ENCODE data around the gene ACTMAP.
"Not testable (repeated sequence)": the region's sequence is repeated elsewhere in the genome, so short reads cannot be mapped to it uniquely, and the experiment has no call there.

Gene ACTMAP

DNA sequence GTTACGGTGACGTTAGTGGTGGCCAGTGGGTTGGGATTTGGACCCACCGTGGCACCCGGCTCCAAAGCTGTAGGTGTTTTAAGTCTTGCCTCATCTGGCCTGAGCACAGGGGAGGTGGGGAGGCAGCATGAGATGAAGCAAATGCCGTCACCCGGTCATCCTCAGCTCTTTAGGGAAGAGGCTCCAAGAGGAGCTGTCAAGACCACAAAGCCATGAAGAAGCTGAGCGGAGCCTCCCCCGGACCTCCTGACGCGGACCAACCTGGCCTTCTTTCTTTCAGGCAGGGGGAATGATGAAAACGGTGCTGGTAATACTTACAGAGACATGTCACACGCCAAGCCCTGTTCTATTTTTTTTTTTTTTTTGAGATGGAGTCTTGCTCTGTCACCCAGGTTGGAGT is 7.4 kb downstream of the ACTMAP start:
- no peak for DNase-seq

- no peak for DNase-seq
Observed at GRCh38 chr19:40742477-40742876, 7.8 kb downstream of the ACTMAP start.

DNA sequence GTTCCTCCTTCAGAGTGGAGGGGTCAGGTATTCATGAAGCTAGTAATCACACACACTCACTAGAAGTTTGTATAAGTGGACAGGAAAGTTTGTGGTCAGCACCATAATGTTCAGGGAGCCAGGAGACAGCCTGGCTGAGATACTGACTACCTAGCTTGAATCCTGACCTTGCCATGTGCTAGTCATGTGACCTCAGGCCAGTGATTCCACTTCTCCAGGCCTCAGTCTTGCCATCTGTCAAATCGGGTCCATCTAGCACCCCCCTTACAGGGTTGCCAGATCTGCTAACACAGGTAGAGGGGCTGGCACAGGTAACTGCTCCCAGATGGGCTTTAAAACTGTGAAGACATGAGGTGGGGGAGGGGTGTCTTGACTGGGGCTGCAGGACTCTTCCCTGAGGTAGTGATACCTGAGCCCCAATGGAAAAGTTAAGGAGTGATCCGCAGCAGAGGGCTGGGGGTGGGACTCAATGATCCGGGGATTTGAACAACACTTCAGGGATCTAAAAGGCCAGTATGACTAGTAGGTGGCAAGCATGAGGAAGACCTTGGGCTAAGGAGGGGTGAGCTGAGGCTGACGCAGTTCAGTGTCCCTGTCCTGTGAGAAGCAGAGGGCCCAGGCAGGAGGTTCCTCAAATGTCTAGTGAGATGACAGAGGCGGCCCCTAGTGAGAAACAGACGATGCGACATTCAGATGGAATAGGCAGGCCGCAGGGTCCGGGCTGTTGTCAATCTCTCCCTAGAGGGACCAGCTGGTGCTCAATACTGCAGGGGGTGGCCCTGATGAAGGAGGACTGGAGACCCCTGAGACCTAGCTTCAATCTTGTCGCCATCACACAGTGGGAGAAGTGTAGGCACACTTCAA is 8.5 kb downstream of the ACTMAP start:
- DNase-seq: no peak

GRCh38 chr19:40740747-40741146 is 9.5 kb downstream of the ACTMAP start:
- DNase-seq: no peak

DNA sequence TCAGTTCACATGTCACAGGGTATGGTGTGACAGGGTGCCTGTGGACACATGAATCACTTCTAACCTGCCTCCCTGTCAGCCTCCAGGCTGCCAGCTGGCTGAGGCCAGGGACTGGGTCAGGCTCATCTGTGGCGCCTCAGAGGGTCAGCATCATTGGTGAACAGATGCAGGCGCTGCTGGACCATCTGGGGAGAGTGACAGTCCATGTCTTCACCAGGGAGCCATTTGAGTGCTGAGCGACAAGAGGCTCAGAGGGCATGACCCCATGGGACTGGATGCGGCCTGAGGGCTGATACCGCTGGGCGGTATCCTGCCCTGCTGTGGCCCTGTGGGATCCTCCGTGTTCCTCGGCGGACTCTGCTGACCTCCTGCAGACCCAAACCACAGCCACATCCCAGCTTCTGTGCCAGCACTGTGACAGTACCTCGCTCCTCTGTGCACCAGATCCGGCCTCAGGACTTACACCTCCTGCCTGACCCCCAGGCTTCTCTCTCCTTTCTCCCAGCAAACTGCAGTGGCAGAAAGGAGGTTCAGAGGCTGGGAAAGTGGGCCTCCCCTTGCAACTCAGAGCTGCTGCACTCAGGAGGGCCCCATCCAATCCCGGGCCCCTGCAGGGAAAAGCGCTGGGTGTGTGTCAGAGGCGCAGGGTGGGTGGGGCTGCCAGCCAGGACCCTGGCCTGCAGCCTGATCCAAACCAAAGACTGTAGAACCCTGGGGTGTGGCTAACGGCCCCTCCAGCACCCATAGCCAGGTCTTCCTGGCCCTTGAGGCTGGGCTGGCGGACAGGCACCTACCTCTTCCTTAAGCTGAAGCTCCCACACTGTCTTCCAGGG is 10.2 kb downstream of the ACTMAP start:
- no peak for DNase-seq

- no peak for DNase-seq
Observed at GRCh38 chr19:40739030-40739839, 11.0 kb downstream of the ACTMAP start.

DNA sequence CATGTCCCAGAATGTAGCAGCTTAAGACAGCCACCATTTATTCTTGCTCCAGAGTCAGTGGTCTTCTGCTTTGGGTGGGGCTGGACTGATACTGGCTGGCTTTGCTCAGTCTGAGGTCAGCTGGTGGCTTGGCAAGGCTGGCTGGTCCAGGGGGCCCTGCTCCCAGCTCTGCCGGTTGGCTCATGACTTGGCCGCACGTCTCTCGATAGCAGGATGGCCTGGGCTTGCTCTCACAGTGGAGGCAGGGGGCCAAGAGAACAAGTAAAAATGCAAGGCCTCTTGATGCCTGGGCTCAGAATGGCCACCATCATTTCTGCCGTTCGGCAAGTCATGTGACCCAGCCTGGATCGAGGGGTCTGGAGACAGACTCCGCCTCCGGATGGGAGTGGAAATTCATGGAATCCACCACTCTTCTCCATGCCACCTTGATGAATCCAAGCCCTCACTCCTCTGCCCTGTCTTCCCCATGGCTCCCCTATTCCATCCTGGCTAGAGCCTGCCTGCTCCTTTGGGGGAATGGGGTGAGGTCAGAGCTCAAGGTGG is 13.1 kb downstream of the ACTMAP start:
- no peak for DNase-seq

GRCh38 chr19:40736661-40737060 is 13.6 kb downstream of the ACTMAP start:
- no peak for DNase-seq

- DNase-seq: no peak
Observed at GRCh38 chr19:40735013-40735771, 15.1 kb downstream of the ACTMAP start.

GRCh38 chr19:40733149-40733548 is 17.1 kb downstream of the ACTMAP start:
- no peak for DNase-seq

DNA sequence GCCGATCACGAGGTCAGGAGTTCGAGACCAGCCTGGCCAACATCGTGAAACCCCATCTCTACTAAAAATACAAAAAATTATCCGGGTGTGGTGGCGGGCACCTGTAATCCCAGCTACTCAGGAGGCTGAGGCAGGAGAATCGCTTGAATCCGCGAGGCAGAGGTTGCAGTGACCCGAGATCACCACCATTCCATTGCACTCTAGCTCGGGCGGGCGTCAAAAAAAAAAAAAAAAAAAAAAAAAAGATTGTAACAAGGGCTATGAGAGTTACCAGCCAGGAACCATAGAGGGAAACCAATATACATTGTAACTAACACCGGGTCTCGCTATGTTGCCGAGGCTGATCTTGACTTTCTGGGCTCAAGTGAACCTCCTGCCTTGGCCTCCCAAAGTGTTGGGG is 18.0 kb downstream of the ACTMAP start:
- DNase-seq: not testable (repeated sequence)

DNA sequence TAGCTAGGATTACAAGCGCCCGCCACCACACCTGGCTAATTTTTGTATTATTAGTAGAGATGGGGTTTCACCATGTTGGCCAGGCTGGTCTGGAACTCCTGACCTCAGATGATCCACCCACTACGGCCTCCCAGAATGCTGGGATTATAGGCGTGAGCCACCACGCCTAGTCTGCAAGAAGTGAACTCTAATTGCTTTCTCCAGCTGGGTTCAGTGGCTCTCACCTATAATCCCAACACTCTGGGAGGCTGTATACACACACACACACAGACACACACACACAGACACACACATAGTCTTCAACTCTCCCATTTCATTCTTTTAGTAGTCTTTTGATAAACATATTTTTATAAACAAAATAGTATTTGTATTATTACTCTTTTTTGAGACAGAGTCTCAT is 20.2 kb downstream of the ACTMAP start:
- DNase-seq: not testable (repeated sequence)

GRCh38 chr19:40726279-40726678 is 24.0 kb downstream of the ACTMAP start:
- DNase-seq: no peak

DNA sequence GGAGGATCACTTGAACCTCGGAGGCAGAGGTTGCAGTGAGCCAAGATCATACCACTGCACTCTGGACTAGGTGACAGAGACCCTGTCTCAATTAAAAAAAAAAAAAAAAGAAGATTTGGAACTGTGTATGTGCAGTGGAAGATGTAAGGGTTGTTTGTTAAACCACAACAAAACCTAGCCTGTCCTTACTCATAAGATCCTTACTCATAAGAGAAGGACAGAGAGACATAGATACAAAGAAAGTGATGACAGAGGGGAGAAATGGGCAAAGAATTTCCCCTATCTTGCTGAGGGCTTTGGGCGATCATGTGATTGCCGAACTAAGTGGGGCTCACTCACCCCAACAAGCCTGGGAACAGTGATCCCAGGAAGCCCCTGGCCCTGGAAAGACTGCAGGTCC is 25.4 kb downstream of the ACTMAP start:
- no peak for DNase-seq

GRCh38 chr19:40724315-40724714 is 26.0 kb downstream of the ACTMAP start:
- DNase-seq: no peak

GRCh38 chr19:40723661-40724254 is 26.5 kb downstream of the ACTMAP start:
- no peak for DNase-seq

DNA sequence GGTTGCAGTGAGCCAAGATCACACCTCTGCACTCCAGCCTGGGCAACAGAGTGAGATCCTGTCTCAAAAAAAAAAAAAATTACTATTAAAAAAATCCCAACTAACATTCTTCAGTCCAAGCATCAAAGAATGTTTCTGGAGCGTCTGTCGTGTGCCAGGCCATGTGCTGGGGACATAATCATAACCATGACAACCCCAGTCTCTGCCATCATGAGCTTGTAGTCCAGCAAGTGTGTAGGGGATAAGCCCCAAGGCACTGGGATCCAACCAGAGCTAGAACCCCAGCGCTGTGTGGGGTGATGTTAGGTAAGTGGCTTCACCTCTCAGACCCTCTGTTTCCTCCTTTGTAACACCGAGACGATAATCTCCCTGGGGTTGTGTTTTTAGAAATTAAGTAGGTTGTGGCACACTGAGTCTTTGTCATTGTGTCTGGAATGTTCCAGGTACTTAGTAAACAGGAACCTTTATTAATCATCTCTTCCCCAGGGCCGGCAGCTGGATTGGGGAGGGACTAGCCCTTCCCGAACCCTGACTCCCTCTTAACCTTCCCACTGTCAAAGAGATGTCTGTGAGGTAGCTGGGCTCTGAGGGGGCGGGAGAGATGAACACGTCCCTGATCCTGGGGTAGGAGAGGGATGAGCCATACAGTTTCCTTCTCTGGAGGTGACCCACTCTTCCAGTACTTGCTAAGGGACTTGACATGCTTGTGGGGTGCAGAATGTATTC is 28.2 kb downstream of the ACTMAP start:
- no peak for DNase-seq

DNA sequence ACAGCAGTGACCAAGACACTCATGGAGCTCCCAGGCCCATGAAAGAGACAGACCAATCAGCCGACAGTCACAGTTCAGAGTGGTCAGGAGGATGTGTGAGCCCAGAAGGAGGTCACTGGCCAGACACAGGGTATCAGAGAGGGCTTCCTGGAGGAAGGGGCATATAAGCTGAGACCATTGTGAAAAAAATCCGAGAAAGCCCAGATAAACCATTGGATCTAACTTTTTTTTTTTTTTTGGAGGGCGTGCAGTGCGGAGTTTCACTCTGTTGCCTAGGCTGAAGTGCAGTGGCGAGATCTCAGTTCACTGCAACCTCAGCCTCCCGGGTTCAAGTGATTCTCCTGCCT is 29.2 kb downstream of the ACTMAP start:
- DNase-seq: no peak

DNA sequence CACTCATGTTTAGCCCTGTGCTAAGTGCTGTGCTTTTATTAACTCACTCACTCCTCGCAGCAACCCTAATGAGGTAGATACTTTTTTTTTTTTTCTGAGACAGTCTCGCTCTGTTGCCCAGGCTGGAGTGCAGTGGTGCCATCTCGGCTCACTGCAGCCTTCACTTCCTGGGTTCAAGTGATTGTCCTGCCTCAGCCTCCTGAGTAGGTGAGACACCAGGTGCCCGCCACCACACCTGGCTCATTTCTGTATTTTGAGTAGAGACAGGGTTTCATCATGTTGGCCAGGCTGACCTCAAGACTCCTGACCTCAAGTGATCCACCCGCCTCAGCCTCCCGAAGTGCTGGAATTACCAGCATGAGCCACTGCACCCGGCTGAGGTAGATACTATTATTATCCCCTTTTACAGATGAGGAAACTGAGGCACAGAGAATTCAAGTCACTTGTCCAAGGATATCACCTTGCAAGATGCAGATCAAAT is 30.8 kb downstream of the ACTMAP start:
- no peak for DNase-seq

- DNase-seq: no peak
Observed at GRCh38 chr19:40718774-40719391, 31.4 kb downstream of the ACTMAP start.
